HepG2 (cell line): ENCODE data around the gene THADA. TPM values are rescaled to one million over a fixed set of nuclear protein-coding genes. Genes with fewer than 3 reads are reported as not detected.
A peak's percentile ranks its signal among the peaks of the same experiment; 100 is the strongest.

Experiments
- AHDC1 ChIP-seq: sonication (generic); formaldehyde crosslinking; IDR thresholded peaks from 2 replicates; pipeline ENCODE4 v1.5.1; 2020; ENCODE audit warnings: mild to moderate bottlenecking, missing genetic modification reagents, borderline replicate concordance
- ARID4A ChIP-seq: sonication (generic); formaldehyde crosslinking; IDR thresholded peaks from 2 replicates; pipeline ENCODE4 v1.5.0; 2020; ENCODE audit warnings: mild to moderate bottlenecking, missing genetic modification reagents, borderline replicate concordance
- HDAC1 ChIP-seq: sonication (generic); formaldehyde crosslinking; IDR thresholded peaks from 2 replicates; pipeline ENCODE4 v1.5.1; 2020; ENCODE audit warnings: mild to moderate bottlenecking, missing genetic modification reagents
- HNF4A ChIP-seq: sonication (generic); formaldehyde crosslinking; IDR thresholded peaks from 2 replicates; pipeline ENCODE4 v1.4.0; 2020; ENCODE audit warnings: missing genetic modification reagents
- HOXA5 ChIP-seq: sonication (generic); formaldehyde crosslinking; IDR thresholded peaks from 2 replicates; pipeline ENCODE4 v1.4.0; 2020; ENCODE audit warnings: missing genetic modification reagents
- MYPOP ChIP-seq: sonication (generic); formaldehyde crosslinking; IDR thresholded peaks from 2 replicates; pipeline ENCODE4 v1.8.1; 2023; ENCODE audit warnings: mild to moderate bottlenecking, moderate library complexity, missing genetic modification reagents
- PCBP2 ChIP-seq: fragments of 200-400 bp; formaldehyde crosslinking; optimal IDR thresholded peaks from 2 replicates; pipeline ENCODE3; 2018; ENCODE audit warnings: low read length, low read depth; ENCODE audit not compliant: poor library complexity, severe bottlenecking
- PHF5A ChIP-seq: IDR thresholded peaks from one replicate; pipeline ENCODE4 v1.6.1; 2018; ENCODE audit warnings: low read depth, missing genetic modification reagents; ENCODE audit not compliant: unreplicated experiment
- WIZ ChIP-seq: sonication (generic); formaldehyde crosslinking; IDR thresholded peaks from 2 replicates; pipeline ENCODE4 v1.5.1; 2020; ENCODE audit warnings: mild to moderate bottlenecking, missing genetic modification reagents
- YEATS2 ChIP-seq: sonication (generic); formaldehyde crosslinking; IDR thresholded peaks from 2 replicates; pipeline ENCODE4 v1.4.0; 2020; ENCODE audit warnings: missing genetic modification reagents, borderline replicate concordance
- ZBTB7A ChIP-seq: sonication (generic); formaldehyde crosslinking; IDR thresholded peaks from 2 replicates; pipeline ENCODE4 v1.8.0; 2022; ENCODE audit warnings: mild to moderate bottlenecking, missing genetic modification reagents
- ZNF34 ChIP-seq: sonication (generic); formaldehyde crosslinking; IDR thresholded peaks from 2 replicates; pipeline ENCODE4 v1.4.0; 2020; ENCODE audit warnings: mild to moderate bottlenecking, missing genetic modification reagents, borderline replicate concordance
- ZNF629 ChIP-seq: sonication (generic); formaldehyde crosslinking; conservative IDR thresholded peaks from 2 replicates; pipeline ENCODE4 v1.5.0; 2020; ENCODE audit warnings: missing genetic modification reagents
- polyA plus RNA-seq, 8 experiments: library from polyadenylated mRNA; depleted of rRNA in 3 of 8; stranded (reverse) in 7 of 8; unstranded in 1 of 8; fragments of >200 nt; fragmentation: Illumina TruSeq in 4 of 8; extraction: Trizol in 4 of 8; gene quantifications; 2 replicates each; pipeline versions ENCODE4 v1.2.1 to v1.2.3, GENCODE V29; 2011 to 2016; ENCODE audit warnings: low read depth in 4 of 8, missing spikeins in 1 of 8, mixed read lengths in 1 of 8; ENCODE audit not compliant: insufficient read depth in 1 of 8
- total RNA-seq, 5 experiments: library from RNA; depleted of rRNA; stranded (reverse); fragments of >200 nt; fragmentation: Illumina TruSeq; extraction: Trizol; gene quantifications; 2 replicates each; pipeline ENCODE4 v1.2.3, GENCODE V29; 2016; ENCODE audit warnings: low read depth in 1 of 5
- TF ChIP-seq, protein P1 (sequence below): sonication (generic); formaldehyde crosslinking; IDR thresholded peaks from 2 replicates; pipeline ENCODE4 v1.5.0; 2020; ENCODE audit warnings: missing genetic modification reagents

The THADA gene
- total and polyA plus RNA-seq, 2 of the 13 experiments (the other 11 are each of a cell fraction or from before 2014, with no cell fraction given): 12.7 to 21.7 TPM

GRCh38 chr2:43389581-43390466 lies 206.0 kb downstream of the THADA start (continued):
- TF ChIP-seq AHDC1 (CRISPR knock-in tag) (peak; percentile 99), PCBP2 (no peak), MYPOP (CRISPR knock-in tag) (peak; percentile 36; the same call in 1 of the 2 replicates), HDAC1 (CRISPR knock-in tag) (peak; percentile 94), PHF5A (CRISPR knock-in tag) (peak; percentile 53), HNF4A (CRISPR knock-in tag) (peak; percentile 89), ZNF34 (no peak), ZNF629 (CRISPR knock-in tag) (0 out of 2 replicates have a peak, but pooled peaks have one; percentile 11), HOXA5 (CRISPR knock-in tag) (0 out of 2 replicates have a peak, but pooled peaks have one; percentile 60), ARID4A (peak; percentile 22; the same call in 1 of the 2 replicates), ZBTB7A (CRISPR knock-in tag) (no peak), YEATS2 (CRISPR knock-in tag) (peak; percentile 70; the same call in 1 of the 2 replicates), WIZ (CRISPR knock-in tag) (peak; percentile 27; the same call in 1 of the 2 replicates)
- TF ChIP-seq, protein P1, sequence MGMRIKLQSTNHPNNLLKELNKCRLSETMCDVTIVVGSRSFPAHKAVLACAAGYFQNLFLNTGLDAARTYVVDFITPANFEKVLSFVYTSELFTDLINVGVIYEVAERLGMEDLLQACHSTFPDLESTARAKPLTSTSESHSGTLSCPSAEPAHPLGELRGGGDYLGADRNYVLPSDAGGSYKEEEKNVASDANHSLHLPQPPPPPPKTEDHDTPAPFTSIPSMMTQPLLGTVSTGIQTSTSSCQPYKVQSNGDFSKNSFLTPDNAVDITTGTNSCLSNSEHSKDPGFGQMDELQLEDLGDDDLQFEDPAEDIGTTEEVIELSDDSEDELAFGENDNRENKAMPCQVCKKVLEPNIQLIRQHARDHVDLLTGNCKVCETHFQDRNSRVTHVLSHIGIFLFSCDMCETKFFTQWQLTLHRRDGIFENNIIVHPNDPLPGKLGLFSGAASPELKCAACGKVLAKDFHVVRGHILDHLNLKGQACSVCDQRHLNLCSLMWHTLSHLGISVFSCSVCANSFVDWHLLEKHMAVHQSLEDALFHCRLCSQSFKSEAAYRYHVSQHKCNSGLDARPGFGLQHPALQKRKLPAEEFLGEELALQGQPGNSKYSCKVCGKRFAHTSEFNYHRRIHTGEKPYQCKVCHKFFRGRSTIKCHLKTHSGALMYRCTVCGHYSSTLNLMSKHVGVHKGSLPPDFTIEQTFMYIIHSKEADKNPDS (CRISPR knock-in tag): peak; percentile 72; the same call in 1 of the 2 replicates
